ELF-1 (cell line): ENCODE measurements around the gene CLBA1.

Experiments
- DNase-seq: peaks from one replicate; pipeline ENCODE4 v3.0.0-alpha.2; 2016; ENCODE audit warnings: low read depth, low spot score

CLBA1 gene

DNA sequence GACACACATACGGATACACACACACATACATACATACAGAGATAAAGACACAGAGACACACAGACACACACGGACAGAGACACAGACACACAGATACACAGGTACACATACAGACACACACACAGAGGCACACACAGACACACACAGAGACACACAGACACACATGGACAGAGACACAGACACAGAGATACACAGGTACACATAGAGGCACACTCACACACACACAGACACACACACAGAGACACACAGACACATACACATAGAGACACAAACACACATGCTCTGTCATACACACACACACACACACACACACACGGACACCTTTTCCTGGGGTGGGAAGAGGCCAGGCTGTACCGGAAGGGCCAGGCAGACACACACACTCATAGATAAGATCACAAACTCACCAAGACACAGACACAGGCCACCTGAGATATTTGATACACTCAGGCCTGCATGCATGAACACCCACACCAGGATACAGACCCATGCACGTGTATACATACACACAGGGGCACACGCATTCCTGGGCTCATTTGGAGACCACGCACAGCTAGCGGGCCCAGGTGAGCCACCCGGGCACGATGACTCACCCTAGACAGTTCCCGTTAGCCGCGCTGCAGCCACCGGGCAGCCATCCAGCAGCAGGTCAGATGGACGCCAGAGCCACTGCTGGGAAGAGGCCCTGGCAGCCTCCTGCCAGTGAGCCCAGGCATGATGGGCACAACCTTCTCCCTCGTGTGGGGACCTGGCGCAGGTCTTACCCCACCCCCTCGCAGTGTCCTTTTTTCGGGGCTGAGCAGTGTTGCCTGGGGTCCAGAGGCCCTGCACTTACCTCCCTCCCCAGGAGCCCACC lies 5.6 kb upstream of the CLBA1 start:
- DNase-seq, result no peak

DNA sequence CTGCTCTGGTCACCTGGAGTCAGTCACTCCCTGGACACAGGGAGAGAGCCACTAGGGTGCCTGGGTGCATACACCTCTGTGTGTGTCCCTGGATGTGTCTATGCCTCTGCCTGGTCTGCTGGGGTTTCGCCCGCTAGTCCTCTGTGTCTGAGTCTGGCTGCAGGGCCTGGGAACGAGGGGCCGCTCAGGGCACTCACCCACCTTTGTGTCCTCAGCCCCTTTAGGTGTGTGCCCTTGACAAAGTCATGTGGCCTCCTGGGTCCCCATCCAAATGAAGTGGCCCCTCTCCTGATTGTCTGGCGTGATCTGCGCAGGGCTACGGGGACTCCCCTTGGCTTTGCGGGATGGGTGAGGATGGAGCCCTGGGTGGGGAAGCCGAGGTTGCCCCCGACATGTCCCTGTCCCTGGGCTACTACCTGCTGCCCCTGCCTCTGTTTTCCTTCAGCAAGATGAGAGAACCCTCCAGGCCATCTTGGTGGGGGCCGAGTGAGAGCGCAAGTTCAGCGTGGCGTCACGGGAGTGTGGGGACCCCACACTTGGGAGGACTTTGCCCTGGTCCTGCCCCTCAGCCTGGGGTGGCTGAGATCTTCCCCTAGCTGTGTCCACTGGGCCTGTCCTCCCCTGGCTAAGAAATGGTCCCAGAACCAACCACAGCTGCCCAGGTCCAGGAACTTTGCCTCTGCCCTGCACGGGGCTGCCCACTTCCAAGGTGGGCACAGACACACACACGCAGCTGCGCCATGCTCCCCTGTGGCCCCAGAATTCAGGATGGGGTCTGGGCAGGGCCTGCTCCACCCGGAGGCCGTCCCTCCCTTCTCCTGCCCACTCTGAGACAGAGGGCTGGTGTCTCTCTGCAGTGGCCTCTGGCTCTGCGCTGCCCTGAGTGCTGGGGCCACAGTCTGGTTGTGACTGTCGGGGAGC lies 4.7 kb upstream of the CLBA1 start:
- DNase-seq, result no peak

DNA sequence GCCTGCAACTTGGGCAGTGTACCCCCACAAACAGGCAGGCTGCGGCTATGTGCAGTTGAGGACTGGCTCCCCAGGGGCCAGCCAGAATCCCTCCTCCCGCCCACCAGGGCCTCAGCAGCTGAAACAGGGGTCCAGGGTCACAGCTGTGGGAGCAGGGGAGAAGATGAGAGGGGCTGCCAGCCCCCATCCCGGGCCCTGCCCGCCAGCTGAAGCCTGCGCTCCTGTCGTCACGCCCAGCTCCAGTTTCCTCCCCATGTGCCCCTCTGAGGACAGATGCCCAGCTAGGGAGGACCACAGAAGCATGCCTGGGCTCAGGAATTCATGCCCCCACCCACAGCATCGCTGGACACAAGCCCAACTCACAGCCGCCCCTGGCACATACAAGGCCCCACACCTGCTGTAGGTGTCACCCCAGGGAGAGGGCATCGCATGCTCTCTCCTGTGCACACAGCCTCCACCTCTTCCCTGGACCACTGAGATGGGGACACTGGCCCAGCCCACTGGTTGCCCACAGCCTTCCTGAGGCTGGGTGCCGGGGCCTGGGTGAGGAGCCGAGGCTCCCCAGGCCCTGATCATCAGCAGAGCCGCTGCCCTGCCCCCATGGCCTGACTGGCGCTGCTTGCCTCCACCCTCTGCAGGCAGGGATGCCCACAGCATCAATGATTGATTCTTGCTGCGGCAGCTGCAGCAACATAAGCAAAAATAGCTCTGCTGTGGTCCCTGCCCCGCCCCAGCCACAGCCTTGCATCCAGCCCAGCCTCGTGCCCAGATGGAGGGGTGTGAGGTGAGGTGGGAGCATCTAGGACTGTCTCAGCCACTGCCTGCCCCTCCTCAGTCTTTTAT lies 3.7 kb upstream of the CLBA1 start:
- DNase-seq, result no peak

DNA sequence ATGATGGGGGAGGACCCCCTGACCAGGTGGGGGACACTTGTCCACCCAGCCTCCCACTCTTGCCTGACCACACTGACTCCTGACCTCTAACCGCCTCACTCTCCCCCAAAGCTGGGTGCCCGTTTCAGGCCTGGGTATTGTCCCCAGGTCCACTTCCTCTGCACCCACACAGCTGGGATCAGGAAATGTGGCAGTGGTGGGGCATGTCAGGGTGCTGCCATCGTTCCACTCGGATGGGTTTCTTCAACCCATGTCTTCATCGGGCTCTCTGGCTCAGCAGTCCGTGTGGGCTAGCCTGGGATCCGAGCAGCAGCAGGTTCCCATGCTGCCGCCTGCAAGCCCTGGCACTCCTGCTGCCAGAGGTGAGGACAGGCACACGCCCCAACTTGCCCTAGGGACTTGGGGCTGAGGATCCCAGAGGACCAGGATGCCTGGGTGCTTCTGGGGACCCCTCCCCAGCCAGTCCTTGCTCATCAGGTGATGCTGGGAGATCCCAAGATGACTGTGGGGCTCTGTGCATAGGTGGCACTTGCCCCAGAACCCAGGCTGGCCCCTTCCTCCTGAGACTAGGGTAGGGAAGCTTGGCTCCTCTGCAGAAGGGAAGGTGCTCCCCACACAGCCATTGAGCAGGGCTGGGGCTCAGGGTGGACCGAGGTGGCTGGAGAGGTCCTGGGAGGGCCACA lies 2.9 kb upstream of the CLBA1 start:
- no peak for DNase-seq

DNA sequence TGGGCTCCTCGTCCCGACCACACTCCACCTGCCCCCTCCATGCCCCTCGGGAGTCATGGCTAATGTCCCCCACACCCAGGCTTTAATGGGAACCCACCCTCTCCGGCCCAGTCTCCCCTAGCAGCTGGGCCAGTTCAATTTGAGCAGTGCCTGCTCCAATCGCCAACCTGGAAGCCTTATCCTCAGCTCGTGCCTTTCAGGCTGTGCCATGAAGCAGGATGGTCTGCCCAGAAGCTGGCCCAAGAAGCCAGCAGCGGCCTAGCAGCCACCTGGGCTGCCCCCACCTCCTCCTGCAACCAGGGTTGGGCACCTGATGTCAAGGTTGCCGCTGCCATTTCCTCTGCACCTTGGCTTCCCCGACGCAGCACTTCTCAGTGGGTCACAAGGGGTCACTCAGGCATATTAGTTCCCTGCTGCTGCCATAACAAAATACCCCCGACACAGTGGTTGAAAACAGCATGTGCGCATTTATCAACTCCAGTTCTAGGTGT lies 2.3 kb upstream of the CLBA1 start:
- no peak for DNase-seq

DNA sequence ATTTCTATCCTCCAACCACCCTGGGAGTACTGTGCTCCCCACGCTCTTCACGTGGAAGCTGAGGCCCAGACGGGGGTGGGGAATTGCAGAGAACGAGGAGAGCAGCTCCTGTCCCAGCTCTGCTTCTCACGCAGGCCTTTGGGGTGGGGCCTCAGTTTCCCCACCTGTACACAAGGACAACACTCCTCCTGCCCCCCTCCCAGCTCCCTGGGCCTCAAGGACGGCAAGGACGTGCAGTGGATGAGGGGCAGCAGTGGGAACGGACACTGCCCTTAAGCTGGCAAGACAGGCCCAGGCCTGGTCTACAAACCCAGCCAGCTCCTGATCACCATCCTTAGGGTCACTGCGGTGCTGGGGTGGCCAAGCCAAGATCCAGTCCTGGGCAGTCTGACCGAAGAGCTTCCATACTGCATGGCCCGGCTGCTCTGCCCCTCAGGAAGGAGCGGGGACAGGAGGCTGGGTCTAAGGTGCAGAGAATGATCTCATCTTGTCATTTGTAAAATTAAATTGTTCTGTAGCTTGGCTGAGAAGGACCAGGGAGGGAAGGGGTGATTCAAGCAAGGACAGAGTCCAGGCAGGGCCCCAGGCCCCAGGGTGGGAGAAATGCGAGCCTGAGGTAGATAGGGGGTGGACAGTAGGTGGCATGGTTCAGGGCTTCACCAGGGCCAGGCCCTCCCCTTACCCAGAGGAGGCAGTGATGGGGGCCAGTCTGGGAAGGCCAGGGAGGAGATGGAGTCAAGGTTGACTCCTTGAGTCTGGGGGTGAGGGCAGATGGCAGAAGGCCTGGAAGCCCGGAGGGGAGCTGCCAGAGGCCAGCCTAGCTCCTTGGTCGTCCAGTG lies 1.3 kb upstream of the CLBA1 start:
- DNase-seq, result no peak

DNA sequence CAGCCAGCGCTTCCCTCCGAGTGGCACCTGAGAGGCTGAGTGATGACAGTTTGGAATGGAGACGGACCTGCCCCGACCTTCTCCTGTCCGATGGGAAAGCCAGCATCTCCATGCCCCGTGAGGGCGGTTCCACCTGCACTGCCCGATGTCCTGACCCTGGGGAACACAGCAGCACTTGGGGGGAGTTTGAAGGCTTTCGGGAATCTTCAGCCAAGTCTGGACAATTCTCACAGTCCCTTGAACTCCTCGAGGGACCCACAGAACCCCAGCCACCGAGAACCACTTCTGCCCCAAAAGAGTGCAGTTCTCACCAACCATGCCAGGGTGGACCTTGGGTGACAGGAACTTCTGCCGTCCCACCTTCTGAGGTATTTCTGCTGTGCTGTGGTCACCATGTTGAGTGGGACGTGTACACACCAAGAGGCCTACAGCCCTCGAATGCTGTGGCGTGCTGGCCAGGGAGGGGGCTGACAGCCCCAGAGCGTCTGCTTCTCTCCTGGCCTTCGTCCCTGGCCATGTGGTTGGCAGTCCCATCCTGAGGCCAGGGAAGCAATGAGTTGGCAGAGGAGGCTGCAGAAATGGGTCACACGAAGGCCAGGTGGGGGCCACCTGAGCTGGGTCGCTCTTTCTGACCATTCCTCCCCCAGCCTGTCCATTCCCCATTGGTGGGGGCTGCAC lies 1.0 kb downstream of the CLBA1 start:
- DNase-seq, result no peak

DNA sequence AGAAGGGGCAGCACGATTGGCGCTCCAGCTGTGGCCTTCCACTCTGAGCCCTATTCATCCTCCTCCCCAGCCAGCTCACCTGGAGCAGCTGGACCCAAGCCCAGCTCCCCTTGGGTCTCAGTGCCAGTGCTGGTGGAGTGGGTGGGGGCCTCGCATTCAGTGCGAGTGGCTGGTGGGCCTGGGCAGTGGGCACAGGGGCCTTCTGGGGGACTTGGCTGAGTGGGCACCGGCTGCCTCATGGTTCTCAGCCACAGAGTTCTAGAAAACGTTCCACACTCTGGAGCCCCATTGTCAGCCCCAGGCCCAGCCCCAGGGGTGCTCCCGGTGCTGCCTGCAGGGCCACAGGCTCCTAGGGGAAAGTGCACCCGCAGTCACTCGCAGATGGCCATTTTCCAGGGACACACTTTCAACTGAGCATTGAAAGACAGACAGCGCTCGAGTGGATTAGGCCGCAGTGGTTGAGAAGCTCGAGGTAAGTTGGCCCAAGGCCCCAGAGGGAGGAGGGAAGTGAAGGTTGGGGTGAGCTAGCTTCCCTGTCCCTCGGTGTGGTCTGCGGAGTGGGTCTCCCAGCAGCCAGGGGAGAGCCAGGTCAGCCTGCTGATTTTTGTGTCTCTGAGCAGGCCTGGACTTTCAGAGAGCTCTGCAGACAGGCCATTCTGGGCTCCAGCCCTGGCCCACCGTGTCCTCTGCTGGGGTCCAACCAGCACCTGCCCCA lies 3.8 kb downstream of the CLBA1 start:
- no peak for DNase-seq

DNA sequence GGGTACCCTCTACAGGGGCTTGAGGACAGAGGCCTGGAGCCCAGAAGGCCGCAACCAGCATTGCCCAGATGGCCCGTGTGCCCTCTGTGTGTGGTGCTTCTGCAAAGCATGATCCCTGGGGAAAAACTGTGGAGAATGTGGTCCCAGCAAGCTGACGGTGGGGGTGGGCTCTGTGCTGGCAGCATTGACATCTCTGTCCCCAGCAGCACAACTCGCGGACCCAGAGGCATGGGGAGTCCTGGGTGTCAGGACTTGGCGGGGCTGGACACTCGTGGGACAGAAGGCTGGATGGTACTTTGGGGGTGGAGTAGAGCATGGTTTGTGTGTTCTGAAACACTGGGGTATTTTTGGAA lies 4.3 kb downstream of the CLBA1 start:
- DNase-seq, result no peak

DNA sequence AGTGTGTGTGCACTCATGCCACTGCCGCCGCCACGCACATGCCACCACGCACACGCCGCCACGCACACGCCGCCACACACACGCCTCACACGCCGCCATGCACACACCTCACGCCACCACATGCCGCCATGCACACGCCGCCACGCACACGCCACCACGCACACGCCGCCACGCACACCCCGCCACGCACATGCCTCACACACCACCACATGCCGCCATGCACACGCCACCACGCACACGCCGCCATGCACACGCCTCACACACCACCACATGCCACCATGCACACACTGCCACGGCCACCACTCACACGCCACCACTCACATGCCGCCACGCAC lies 6.3 kb downstream of the CLBA1 start:
- DNase-seq, result no peak

DNA sequence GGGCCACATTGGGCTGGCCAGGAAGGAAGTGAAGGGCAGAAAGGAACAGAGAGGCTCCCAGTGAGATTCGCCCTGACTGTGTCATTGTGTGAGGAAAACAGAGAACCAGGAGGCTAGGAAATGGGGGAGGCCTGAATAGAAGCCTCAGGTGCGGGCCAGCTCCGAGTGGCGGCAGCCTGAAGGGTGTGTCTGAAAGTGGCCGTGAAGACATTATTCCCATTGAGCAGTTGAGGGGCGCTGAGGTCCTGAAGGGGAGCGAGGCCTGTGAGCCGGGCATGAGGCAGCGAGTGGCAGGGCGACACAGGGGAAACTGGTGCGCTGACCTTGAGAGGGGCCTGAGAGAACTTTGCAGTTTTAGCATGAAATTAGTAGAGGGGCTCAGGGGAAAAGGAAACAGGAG lies 6.9 kb downstream of the CLBA1 start:
- DNase-seq, result no peak

DNA sequence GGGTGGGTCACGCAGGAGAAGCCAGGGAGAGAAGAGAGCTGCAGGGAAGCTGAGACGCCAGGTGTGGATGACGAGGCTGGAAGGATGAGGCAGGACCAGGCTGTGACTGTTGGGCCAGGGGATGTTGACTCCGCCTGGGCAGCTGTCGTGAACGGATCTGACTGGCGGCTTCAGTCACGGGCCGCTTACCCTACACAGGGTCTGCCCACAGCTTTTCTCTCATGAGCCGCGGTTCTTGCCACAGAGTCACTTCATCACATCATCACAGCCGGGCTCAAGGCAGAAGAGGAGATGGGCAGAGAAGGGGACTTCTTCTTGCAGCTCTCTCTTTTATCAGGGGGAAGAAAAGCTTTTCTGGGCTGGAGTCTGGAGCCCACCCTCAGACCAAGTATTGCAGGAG lies 7.7 kb downstream of the CLBA1 start:
- no peak for DNase-seq

DNA sequence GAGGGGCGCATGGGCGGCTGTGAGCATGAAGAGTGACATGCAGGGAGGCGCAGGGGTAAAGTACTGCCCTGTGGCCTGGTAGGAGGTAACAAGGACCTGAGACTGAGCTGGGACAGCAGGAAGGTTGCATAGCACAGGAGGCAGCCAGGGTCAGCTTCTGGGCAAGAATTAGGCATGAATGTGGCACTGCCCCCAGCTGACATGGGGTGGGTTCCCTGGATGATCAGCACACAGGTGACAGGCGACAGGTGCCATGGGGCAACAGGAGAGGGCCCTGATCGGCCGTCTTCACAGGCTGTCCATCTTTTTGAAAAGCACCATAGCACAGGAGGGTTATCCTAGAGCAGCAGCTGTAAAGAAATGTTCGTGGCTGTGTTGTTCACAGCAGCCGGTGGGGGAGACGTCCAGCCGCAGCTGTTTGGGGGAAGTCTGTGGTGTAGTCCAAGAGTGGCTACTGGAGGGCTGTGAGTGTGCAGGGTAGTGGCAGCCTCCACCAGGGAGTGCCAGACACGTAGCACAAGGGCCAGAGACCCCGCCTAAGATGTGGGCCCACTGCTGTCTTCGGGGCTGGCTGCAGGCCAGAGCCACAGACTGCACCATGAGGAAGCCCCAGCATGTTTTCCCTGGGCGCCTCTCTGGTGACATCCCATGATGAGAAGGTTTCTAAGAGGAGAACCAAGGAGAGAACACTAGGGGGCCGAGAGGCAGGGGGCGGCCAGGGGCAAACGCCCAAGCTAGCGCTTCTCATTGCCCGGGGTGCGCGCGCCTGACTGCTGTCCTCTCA lies 8.4 kb downstream of the CLBA1 start:
- no peak for DNase-seq

DNA sequence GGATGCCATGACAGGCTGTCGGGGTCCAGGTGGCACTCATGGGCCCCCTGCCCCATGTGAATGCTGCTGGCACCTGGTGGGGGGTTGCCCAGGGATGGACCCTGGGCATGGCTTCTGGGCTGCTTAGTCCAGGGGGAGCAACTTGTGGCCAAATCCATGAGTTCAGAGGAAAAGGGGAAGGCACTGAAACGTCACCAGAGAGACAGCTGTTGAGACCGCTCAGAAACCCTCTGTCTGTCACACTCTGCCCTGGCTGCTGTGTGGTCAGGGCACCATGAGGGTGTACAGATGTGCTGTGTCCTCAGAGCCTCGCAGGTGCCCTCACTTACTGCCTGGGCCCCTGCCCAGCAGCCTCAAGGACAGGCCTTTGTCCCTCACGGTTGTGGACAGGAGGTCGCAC lies 9.4 kb downstream of the CLBA1 start:
- DNase-seq, result no peak

DNA sequence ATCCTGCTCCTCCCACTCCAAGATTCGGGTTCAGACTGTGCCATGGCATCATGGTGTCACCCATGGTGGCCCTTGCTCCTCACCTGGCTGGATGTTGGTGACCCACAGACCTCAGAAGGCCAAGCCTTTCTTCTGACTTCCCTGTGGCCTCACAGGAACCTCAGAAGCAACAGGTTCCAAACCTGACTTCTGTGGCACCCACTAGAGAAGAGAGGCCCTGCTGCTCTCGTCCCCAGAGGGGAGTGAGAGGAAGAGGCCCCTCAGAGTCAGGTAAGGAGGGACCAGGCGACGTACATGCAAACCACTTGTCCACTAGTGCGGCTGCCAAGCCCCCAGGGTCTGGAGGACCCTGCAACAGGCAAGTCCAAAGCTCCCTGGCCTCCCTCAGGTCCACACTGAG lies 10.4 kb downstream of the CLBA1 start:
- no peak for DNase-seq

DNA sequence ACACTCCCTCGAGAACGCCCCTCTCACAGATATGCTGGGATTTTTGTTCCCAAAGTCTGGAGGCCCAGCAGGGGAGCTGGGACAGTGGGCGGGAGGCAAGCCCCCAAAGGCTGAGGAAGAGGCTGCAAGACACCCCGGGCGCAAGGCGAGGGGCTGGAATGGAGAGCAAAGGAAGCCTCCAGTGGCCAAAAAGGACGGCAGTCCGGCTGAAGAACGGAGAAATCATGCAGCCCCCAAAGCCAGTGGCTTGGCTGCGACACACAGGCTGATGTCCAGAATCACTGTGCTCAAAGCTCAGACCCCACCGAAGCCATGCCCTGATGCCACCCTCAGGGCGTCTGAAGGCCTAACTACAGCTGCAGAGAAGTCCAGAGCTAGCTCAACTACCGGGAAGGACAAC lies 10.9 kb downstream of the CLBA1 start:
- DNase-seq, result no peak

DNA sequence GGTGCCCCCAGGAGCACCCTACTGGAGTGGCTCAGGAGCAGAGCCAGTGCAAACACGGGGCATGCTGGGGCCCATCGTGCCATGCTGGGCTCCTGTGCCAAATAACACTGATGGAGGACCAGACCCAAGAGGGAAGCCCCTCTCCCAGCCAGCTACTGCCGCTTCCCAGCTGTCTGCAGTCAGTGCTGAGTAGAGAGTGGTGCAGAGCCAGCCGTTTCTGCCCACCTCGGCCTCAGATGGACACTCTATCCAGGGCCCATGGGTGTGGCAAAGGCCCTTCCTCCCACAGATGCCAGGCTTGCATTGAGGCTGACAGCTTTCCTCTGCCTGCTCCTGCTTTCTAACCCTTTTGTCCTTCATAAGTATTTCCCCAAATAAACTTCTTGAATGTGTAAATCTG lies 13.2 kb downstream of the CLBA1 start:
- DNase-seq, result no peak

DNA sequence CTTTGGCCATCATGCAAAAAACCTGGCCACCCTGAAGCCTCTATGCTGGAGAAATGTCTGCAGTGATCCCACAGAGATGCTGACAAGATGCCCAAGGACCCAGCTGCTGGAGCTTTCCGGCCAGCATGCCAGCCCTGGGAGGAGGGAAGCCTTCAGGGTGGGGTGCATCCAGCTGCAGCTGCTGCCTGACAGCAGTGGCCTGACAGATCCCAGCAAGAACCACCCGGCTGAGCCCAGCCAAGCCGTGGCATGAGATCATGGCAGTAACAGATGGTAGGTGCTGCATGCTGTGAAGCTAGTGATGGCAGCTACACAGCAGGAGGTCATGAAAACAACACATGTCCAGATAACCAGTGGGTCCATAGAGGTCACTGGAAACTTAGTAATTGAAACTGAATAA lies 13.8 kb downstream of the CLBA1 start:
- DNase-seq, result no peak
